Measurements from ENCODE around the gene CEP44. TPM values are rescaled to one million over a fixed set of nuclear protein-coding genes. Genes with fewer than 3 reads are reported as not detected.

CEP44 gene
- total and polyA plus RNA-seq, 10 of the 15 experiments (the other 5 are each of a cell fraction or from before 2014, with no cell fraction given) = 7.6 to 19.8 (median 14.2) TPM

GRCh38 chr4:174283507-174284471, at the start of gene CEP44, which contains the start of gene FBXO8 (continued):
- no peak for TF ChIP-seq ZNF687 (IDR thresholded peaks at IDR 0.05)
- peak; percentile 91 for TF ChIP-seq MLLT1 (IDR thresholded peaks at IDR 0.05)
- TF ChIP-seq TARDBP (IDR thresholded peaks at IDR 0.05; ENCODE audit: borderline replicate concordance) = 0 out of 2 replicates have a peak, but pooled peaks have one; percentile 65
- peak; percentile 89 for TF ChIP-seq PML (IDR thresholded peaks at IDR 0.05; ENCODE audit: low read length)
- no peak for TF ChIP-seq SPI1 (IDR thresholded peaks at IDR 0.05; ENCODE audit: borderline replicate concordance, insufficient read depth, low read depth, low read length)
- TF ChIP-seq CHD4 (IDR thresholded peaks at IDR 0.05) = no peak
- no peak for TF ChIP-seq RAD21 (IDR thresholded peaks at IDR 0.05; ENCODE audit: insufficient read depth, low read depth, low read length)
- TF ChIP-seq SREBF2 (IDR thresholded peaks at IDR 0.05; ENCODE audit: low read length) = no peak
- TF ChIP-seq SMAD5 (IDR thresholded peaks at IDR 0.05; ENCODE audit: low read depth) = no peak; the same call in 1 of the 2 replicates
- TF ChIP-seq BCLAF1 (IDR thresholded peaks at IDR 0.05) = no peak
- no peak for TF ChIP-seq ZNF217 (IDR thresholded peaks at IDR 0.05)
- peak; percentile 61; the same call in 1 of the 2 replicates for TF ChIP-seq STAT1 (conservative IDR thresholded peaks at IDR 0.05)
- no peak for TF ChIP-seq IRF3 (IDR thresholded peaks at IDR 0.05)
- TF ChIP-seq BCL3 (IDR thresholded peaks at IDR 0.05; ENCODE audit: borderline replicate concordance, insufficient read depth, low read depth, low read length, poor library complexity, severe bottlenecking) = no peak
- no peak for TF ChIP-seq RCOR1 (conservative IDR thresholded peaks at IDR 0.05; ENCODE audit: low read depth, low read length)
- peak; percentile 96 for TF ChIP-seq GABPA (IDR thresholded peaks at IDR 0.05; ENCODE audit: low read depth)
- peak; percentile 89 for TF ChIP-seq CBX5 (IDR thresholded peaks at IDR 0.05; ENCODE audit: low read depth)
- TF ChIP-seq GATAD2B (conservative IDR thresholded peaks at IDR 0.05; ENCODE audit: low read depth) = peak; percentile 93
